Sigmoid colon (tissue), 7 donors: ENCODE results near the gene PLEKHH1. TPM values are rescaled to one million over a fixed set of nuclear protein-coding genes. Genes with fewer than 3 reads are reported as not detected.

Experiments
- DNase-seq: peaks from one replicate; pipeline ENCODE4 v3.0.0-alpha.2; 2019
- H3K27ac ChIP-seq, 4 donors: fragments of 200-600 bp; sonication (generic); one replicate each; pipeline ENCODE4 v1.5.1; 2016 to 2019; ENCODE audit warnings: mild to moderate bottlenecking in 1 of 4
- H3K27me3 ChIP-seq, 3 donors: fragments of 200-600 bp; sonication (generic); one replicate each; pipeline ENCODE4 v1.5.1; 2019; ENCODE audit warnings: mild to moderate bottlenecking in 1 of 3
- H3K36me3 ChIP-seq, 4 donors: fragments of 200-600 bp; sonication (generic); one replicate each; pipeline ENCODE4 v1.5.1; 2016 to 2019
- H3K4me1 ChIP-seq, 4 donors: fragments of 200-600 bp; sonication (generic); one replicate each; pipeline ENCODE4 v1.5.1; 2017 to 2019
- H3K4me3 ChIP-seq, 4 donors: fragments of 200-600 bp; sonication (generic); one replicate each; pipeline ENCODE4 v1.5.1; 2017 to 2019; ENCODE audit warnings: mild to moderate bottlenecking in 2 of 4, moderate library complexity in 1 of 4
- H3K9me3 ChIP-seq, 4 donors: fragments of 200-600 bp in 3 of 4; sonication (generic) in 3 of 4; one replicate each; pipeline versions ENCODE4 v1.5.1 to v1.6.1; 2013 to 2019
- CTCF ChIP-seq, 4 experiments: fragments of 450-650 bp in 3 of 4; fragments of 200-600 bp in 1 of 4; IDR thresholded peaks; one replicate each; pipeline ENCODE4 v1.5.1; 2016 to 2019; ENCODE audit warnings: antibody characterized with exemption in 4 of 4, mild to moderate bottlenecking in 3 of 4, moderate library complexity in 2 of 4
- EP300 ChIP-seq, 4 donors: sonication (generic); formaldehyde crosslinking; IDR thresholded peaks; one replicate each; pipeline ENCODE4 v1.6.1; 2017; ENCODE audit warnings: antibody characterized with exemption in 4 of 4
- POLR2A ChIP-seq, 2 donors: fragments of 450-650 bp; IDR thresholded peaks; one replicate each; pipeline ENCODE4 v1.6.1; 2016; ENCODE audit warnings: antibody characterized with exemption in 2 of 2, mild to moderate bottlenecking in 2 of 2, moderate library complexity in 2 of 2
- POLR2AphosphoS5 ChIP-seq, 4 donors: sonication (generic); formaldehyde crosslinking; IDR thresholded peaks; one replicate each; pipeline ENCODE4 v1.6.1; 2017; ENCODE audit warnings: antibody characterized with exemption in 4 of 4
- WGBS, 2 donors: extraction: QIAGEN DNeasy Blood & Tissue Kit; methylation state at CpG; one replicate each; pipeline ENCODE4 v1.1.7; 2013; 5-methylcytosine and 5-hydroxymethylcytosine counted together
- intact Hi-C: fragments of 100-400 bp; cut with DNase I; formaldehyde crosslinking; loops from one replicate; pipeline ENCODE4 v1.15.1; 2023
- polyA plus RNA-seq, 3 donors: library from polyadenylated mRNA; stranded (reverse); fragments of 200-250 nt; gene quantifications; one replicate each; pipeline ENCODE4 v1.2.3, GENCODE V29; 2013
- total RNA-seq, 4 donors: library from RNA; depleted of rRNA; stranded (reverse); fragments of >200 nt; gene quantifications; one replicate each; pipeline ENCODE4 v1.1.0, GENCODE V29; 2016
- donor health status: healthy with polysubstance abuse.
- donor health status: Bipolar disorder and iron deficiency.
- donor health status: healthy.

PLEKHH1 gene
- total and polyA plus RNA-seq, 7 donors: 2.0 to 25.3 (median 8.0) TPM

- intact Hi-C loops: no loop called here
- no peak overlapping the region for H3K4me3 ChIP-seq
- H3K27ac ChIP-seq: no peak overlapping the region
- H3K36me3 ChIP-seq: no peaks in the 10 kb centered on the region
- H3K9me3 ChIP-seq: no peaks in the 10 kb centered on the region
- 95 to 96% methylated on average over 1 of the region's 1 CpG for WGBS, 2 donors
- DNase-seq: no peak
- H3K4me1 ChIP-seq: no peaks in the 10 kb centered on the region
- H3K27me3 ChIP-seq: no peaks in the 10 kb centered on the region
- TF ChIP-seq CTCF (IDR thresholded peaks at IDR 0.05): no peak
These were observed 11.5 kb downstream of the PLEKHH1 start for GRCh38 chr14:67544590-67544989.

GRCh38 chr14:67547224-67547780 lies 14.2 kb downstream of the PLEKHH1 start:
- Histone ChIP-seq H3K36me3 (no peaks in the 10 kb centered on the region), H3K4me1 (no peaks in the 10 kb centered on the region), H3K27ac (no peak overlapping the region), H3K9me3 (no peaks in the 10 kb centered on the region), H3K4me3 (no peak overlapping the region), H3K27me3 (no peaks in the 10 kb centered on the region)
- WGBS, 2 donors: 91 to 95% methylated on average over 5 of the region's 5 CpGs
- TF ChIP-seq EP300 (IDR thresholded peaks at IDR 0.05): no peak
- no peak for TF ChIP-seq POLR2A (IDR thresholded peaks at IDR 0.05)
- TF ChIP-seq CTCF (IDR thresholded peaks at IDR 0.05): no peak
- TF ChIP-seq POLR2AphosphoS5 (IDR thresholded peaks at IDR 0.05): no peak
- intact Hi-C loops: no loop called here
- DNase-seq: peak; percentile 32

- intact Hi-C loops: no loop called here
- TF ChIP-seq POLR2A (IDR thresholded peaks at IDR 0.05): no peak
- no peaks in the 10 kb centered on the region for H3K4me1 ChIP-seq
- H3K9me3 ChIP-seq: no peaks in the 10 kb centered on the region
- no peak overlapping the region for H3K4me3 ChIP-seq
- no peaks in the 10 kb centered on the region for H3K27me3 ChIP-seq
- DNase-seq: peak; percentile 34
- H3K27ac ChIP-seq: no peak overlapping the region
- no peaks in the 10 kb centered on the region for H3K36me3 ChIP-seq
- WGBS, 2 donors: 95 to 96% methylated on average over 4 of the region's 4 CpGs
These were observed 16.6 kb downstream of the PLEKHH1 start for GRCh38 chr14:67549734-67550133.

- intact Hi-C loops: no loop called here
- Histone ChIP-seq H3K9me3 (no peaks in the 10 kb centered on the region), H3K27ac (no peak overlapping the region), H3K4me3 (no peak overlapping the region), H3K27me3 (no peaks in the 10 kb centered on the region), H3K36me3 (no peaks in the 10 kb centered on the region), H3K4me1 (no peaks in the 10 kb centered on the region)
- DNase-seq: no peak
- TF ChIP-seq POLR2A (IDR thresholded peaks at IDR 0.05): no peak
- TF ChIP-seq CTCF (IDR thresholded peaks at IDR 0.05): no peak
- TF ChIP-seq POLR2AphosphoS5 (IDR thresholded peaks at IDR 0.05): no peak
- TF ChIP-seq EP300 (IDR thresholded peaks at IDR 0.05): no peak
- WGBS, 2 donors: 93 to 97% methylated on average over 3 of the region's 3 CpGs
These were observed 18.0 kb downstream of the PLEKHH1 start for GRCh38 chr14:67551123-67551522.

DNA sequence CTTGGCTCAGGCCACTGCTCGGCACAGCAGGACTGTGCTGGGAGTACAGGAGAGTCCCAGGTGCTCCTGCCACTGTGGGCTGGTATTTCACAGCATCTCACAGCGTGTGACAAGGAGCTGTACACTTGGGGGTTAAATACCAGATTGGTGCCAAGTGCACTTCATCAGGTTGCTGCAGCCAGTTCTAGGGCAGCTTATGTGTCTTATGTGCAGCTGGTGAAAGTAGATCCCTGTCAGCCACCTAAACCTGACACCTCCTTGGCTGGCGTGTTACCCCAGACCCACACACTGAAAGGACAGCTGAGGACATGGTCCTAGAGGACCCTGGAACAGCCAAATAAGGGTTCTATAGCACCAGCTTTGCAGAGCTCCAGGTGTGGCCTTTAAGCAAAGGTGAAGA lies 18.9 kb downstream of the PLEKHH1 start:
- Histone ChIP-seq H3K4me3 (no peak overlapping the region), H3K4me1 (no peaks in the 10 kb centered on the region), H3K27ac (no peak overlapping the region), H3K27me3 (no peaks in the 10 kb centered on the region), H3K36me3 (no peaks in the 10 kb centered on the region), H3K9me3 (no peaks in the 10 kb centered on the region)
- no peak for TF ChIP-seq CTCF (IDR thresholded peaks at IDR 0.05)
- TF ChIP-seq POLR2A (IDR thresholded peaks at IDR 0.05): no peak
- TF ChIP-seq EP300 (IDR thresholded peaks at IDR 0.05): no peak
- TF ChIP-seq POLR2AphosphoS5 (IDR thresholded peaks at IDR 0.05): no peak
- WGBS, 2 donors: 92 to 95% methylated on average over 3 of the region's 3 CpGs
- no peak for DNase-seq
- intact Hi-C loops: no loop called here
